Activated T-helper 1 cell treated with anti-CD3 and anti-CD28 coated beads, Interleukin-12 subunit alpha, Interleukin-12 subunit beta, Interleukin-2, Interleukin-4 antibody, amounts not matched to agents 30 ng/mL and 10 ng/mL and 1 ng/mL, durations not matched to agents 14 hours and 24 hours and 36 hours (primary cell): ENCODE data around the gene TMEM213. TPM values are rescaled to one million over a fixed set of nuclear protein-coding genes. Genes with fewer than 3 reads are reported as not detected.

Experiments
- DNase-seq: peaks from one replicate; pipeline ENCODE4 v3.0.0; 2021; ENCODE audit warnings: low spot score
- H3K27ac Mint-ChIP-seq: one replicate; pipeline ENCODE4 v1.8.0; 2021; ENCODE audit warnings: mild to moderate bottlenecking, mixed read lengths
- H3K27me3 Mint-ChIP-seq: one replicate; pipeline ENCODE4 v1.8.0; 2022; ENCODE audit warnings: mild to moderate bottlenecking, moderate library complexity, mixed read lengths; ENCODE audit not compliant: insufficient read depth
- H3K36me3 Mint-ChIP-seq: one replicate; pipeline ENCODE4 v1.8.0; 2021; ENCODE audit warnings: low read depth, mixed read lengths
- H3K4me1 Mint-ChIP-seq: one replicate; pipeline ENCODE4 v1.8.0; 2021; ENCODE audit warnings: low read depth, mixed read lengths
- H3K4me3 Mint-ChIP-seq: one replicate; pipeline ENCODE4 v1.8.0; 2021; ENCODE audit warnings: mild to moderate bottlenecking, moderate library complexity, mixed read lengths
- H3K9me3 Mint-ChIP-seq: one replicate; pipeline ENCODE4 v1.8.0; 2021; ENCODE audit warnings: mixed read lengths
- intact Hi-C: fragments of 100-400 bp; cut with micrococcal nuclease; formaldehyde crosslinking; loops from one replicate; pipeline ENCODE4 v1.15.1; 2024
- total RNA-seq: library from RNA; stranded (reverse); gene quantifications from 2 replicates; pipeline ENCODE4 v1.2.3, GENCODE V29; 2022

Gene TMEM213
- total RNA-seq, 1 donor from 2014 or later: 0.08 TPM

- H3K27me3 Mint-ChIP-seq: peaks cover 18% of the 10 kb centered on the region
These were observed 35.2 kb downstream of the TMEM213 start for GRCh38 chr7:138832966-138833365.

GRCh38 chr7:138833596-138833995, 35.8 kb downstream of the TMEM213 start:
- no peak overlapping the region for H3K27ac Mint-ChIP-seq
- intact Hi-C loops: no loop called here
- peaks cover 5% of the 10 kb centered on the region for H3K36me3 Mint-ChIP-seq
- H3K4me3 Mint-ChIP-seq: no peak overlapping the region
- H3K27me3 Mint-ChIP-seq: peaks cover 17% of the 10 kb centered on the region
- no peak for DNase-seq
- H3K4me1 Mint-ChIP-seq: peaks cover 15% of the 10 kb centered on the region
- no peaks in the 10 kb centered on the region for H3K9me3 Mint-ChIP-seq

More at GRCh38 chr7:138832966-138833365, 35.2 kb downstream of the TMEM213 start:
- H3K4me3 Mint-ChIP-seq: no peak overlapping the region
- peaks cover 15% of the 10 kb centered on the region for H3K4me1 Mint-ChIP-seq
- no peak for DNase-seq
- intact Hi-C loops: no loop called here
- H3K27ac Mint-ChIP-seq: no peak overlapping the region
- H3K36me3 Mint-ChIP-seq: peaks cover 5% of the 10 kb centered on the region
- H3K9me3 Mint-ChIP-seq: no peaks in the 10 kb centered on the region

- Mint-ChIP-seq H3K27ac (no peak overlapping the region), H3K9me3 (no peaks in the 10 kb centered on the region), H3K4me1 (peaks cover 15% of the 10 kb centered on the region), H3K27me3 (peaks cover 18% of the 10 kb centered on the region), H3K36me3 (peaks cover 5% of the 10 kb centered on the region), H3K4me3 (no peak overlapping the region)
- intact Hi-C loops: no loop called here
- no peak for DNase-seq
These were observed 36.8 kb downstream of the TMEM213 start for GRCh38 chr7:138834583-138834982.

GRCh38 chr7:138835087-138835486, 37.3 kb downstream of the TMEM213 start:
- Mint-ChIP-seq H3K36me3 (peaks cover 5% of the 10 kb centered on the region), H3K9me3 (no peaks in the 10 kb centered on the region)

GRCh38 chr7:138837627-138838026, 39.8 kb downstream of the TMEM213 start:
- no peak for DNase-seq
- Mint-ChIP-seq H3K27me3 (peaks cover 16% of the 10 kb centered on the region), H3K9me3 (no peaks in the 10 kb centered on the region), H3K4me1 (peaks cover 15% of the 10 kb centered on the region), H3K4me3 (no peak overlapping the region), H3K36me3 (peaks cover 5% of the 10 kb centered on the region), H3K27ac (no peak overlapping the region)
- intact Hi-C loops: no loop called here

More at GRCh38 chr7:138835087-138835486, 37.3 kb downstream of the TMEM213 start:
- no peak overlapping the region for H3K27ac Mint-ChIP-seq
- H3K4me3 Mint-ChIP-seq: no peak overlapping the region
- no peak for DNase-seq
- H3K4me1 Mint-ChIP-seq: peaks cover 15% of the 10 kb centered on the region
- peaks cover 19% of the 10 kb centered on the region for H3K27me3 Mint-ChIP-seq
- intact Hi-C loops: no loop called here

- Mint-ChIP-seq H3K36me3 (peaks cover 5% of the 10 kb centered on the region), H3K27me3 (peaks cover 13% of the 10 kb centered on the region), H3K9me3 (no peaks in the 10 kb centered on the region), H3K4me3 (no peak overlapping the region), H3K27ac (no peak overlapping the region), H3K4me1 (peaks cover 15% of the 10 kb centered on the region)
- no peak for DNase-seq
- intact Hi-C loops: no loop called here
These were observed 40.4 kb downstream of the TMEM213 start for GRCh38 chr7:138838166-138838565.

- no peaks in the 10 kb centered on the region for H3K4me1 Mint-ChIP-seq
- H3K4me3 Mint-ChIP-seq: no peak overlapping the region
- no peak for DNase-seq
- H3K36me3 Mint-ChIP-seq: no peaks in the 10 kb centered on the region
- H3K27me3 Mint-ChIP-seq: peaks cover 11% of the 10 kb centered on the region
- no peaks in the 10 kb centered on the region for H3K9me3 Mint-ChIP-seq
- intact Hi-C loops: no loop called here
- no peak overlapping the region for H3K27ac Mint-ChIP-seq
These were observed 44.3 kb downstream of the TMEM213 start for GRCh38 chr7:138842111-138842510.

- DNase-seq: no peak
- Mint-ChIP-seq H3K27ac (no peak overlapping the region), H3K4me1 (no peaks in the 10 kb centered on the region), H3K36me3 (no peaks in the 10 kb centered on the region), H3K4me3 (no peak overlapping the region), H3K27me3 (peaks cover 22% of the 10 kb centered on the region), H3K9me3 (no peaks in the 10 kb centered on the region)
- intact Hi-C loops: no loop called here
These were observed 46.1 kb downstream of the TMEM213 start for GRCh38 chr7:138843632-138844580.

GRCh38 chr7:138845711-138846110, 47.9 kb downstream of the TMEM213 start:
- H3K4me3 Mint-ChIP-seq: no peak overlapping the region
- H3K27ac Mint-ChIP-seq: no peak overlapping the region
- intact Hi-C loops: no loop called here
- H3K4me1 Mint-ChIP-seq: no peaks in the 10 kb centered on the region
- no peak for DNase-seq
- H3K27me3 Mint-ChIP-seq: peaks cover 17% of the 10 kb centered on the region
- no peaks in the 10 kb centered on the region for H3K9me3 Mint-ChIP-seq
- peaks cover 1% of the 10 kb centered on the region for H3K36me3 Mint-ChIP-seq

- peaks cover 3% of the 10 kb centered on the region for H3K4me1 Mint-ChIP-seq
- intact Hi-C loops: no loop called here
- no peak overlapping the region for H3K27ac Mint-ChIP-seq
- peaks cover 15% of the 10 kb centered on the region for H3K27me3 Mint-ChIP-seq
- no peak overlapping the region for H3K4me3 Mint-ChIP-seq
- peaks cover 1% of the 10 kb centered on the region for H3K36me3 Mint-ChIP-seq
- H3K9me3 Mint-ChIP-seq: no peaks in the 10 kb centered on the region
- no peak for DNase-seq
These were observed 50.5 kb downstream of the TMEM213 start for GRCh38 chr7:138848056-138848980.

- peaks cover 15% of the 10 kb centered on the region for H3K27me3 Mint-ChIP-seq
- peaks cover 6% of the 10 kb centered on the region for H3K4me1 Mint-ChIP-seq
- no peak overlapping the region for H3K4me3 Mint-ChIP-seq
- H3K27ac Mint-ChIP-seq: no peak overlapping the region
- peaks cover 1% of the 10 kb centered on the region for H3K36me3 Mint-ChIP-seq
- intact Hi-C loops: no loop called here
- H3K9me3 Mint-ChIP-seq: no peaks in the 10 kb centered on the region
- no peak for DNase-seq
These were observed 51.9 kb downstream of the TMEM213 start for GRCh38 chr7:138849701-138850100.

GRCh38 chr7:138852469-138852868, 54.7 kb downstream of the TMEM213 start:
- intact Hi-C loops: no loop called here
- H3K27ac Mint-ChIP-seq: no peak overlapping the region
- H3K9me3 Mint-ChIP-seq: peaks cover 10% of the 10 kb centered on the region
- H3K4me1 Mint-ChIP-seq: peaks cover 6% of the 10 kb centered on the region
- H3K4me3 Mint-ChIP-seq: no peak overlapping the region
- H3K27me3 Mint-ChIP-seq: peaks cover 16% of the 10 kb centered on the region
- DNase-seq: no peak
- H3K36me3 Mint-ChIP-seq: peaks cover 3% of the 10 kb centered on the region

- peaks cover 7% of the 10 kb centered on the region for H3K27me3 Mint-ChIP-seq
- peaks cover 6% of the 10 kb centered on the region for H3K4me1 Mint-ChIP-seq
- peaks cover 20% of the 10 kb centered on the region for H3K9me3 Mint-ChIP-seq
- no peak for DNase-seq
- intact Hi-C loops: no loop called here
- peaks cover 5% of the 10 kb centered on the region for H3K36me3 Mint-ChIP-seq
- H3K4me3 Mint-ChIP-seq: no peak overlapping the region
- no peak overlapping the region for H3K27ac Mint-ChIP-seq
These were observed 55.7 kb downstream of the TMEM213 start for GRCh38 chr7:138853448-138853847.
